GM21528 (cell line): ENCODE data around the gene CLIC3.
"Not testable (repeated sequence)": the region's sequence is repeated elsewhere in the genome, so short reads cannot be mapped to it uniquely, and the experiment has no call there.

Experiments
- ATAC-seq: cut with Tn5 transposase; IDR thresholded peaks from one replicate; pipeline ENCODE4 v1.9.1; 2021; ENCODE audit warnings: mild to moderate bottlenecking, moderate library complexity; ENCODE audit not compliant: unreplicated experiment, low FRiP score

Gene CLIC3

GRCh38 chr9:137006116-137007003 is 10.0 kb upstream of the CLIC3 start:
- ATAC-seq = no peak

GRCh38 chr9:137004285-137004684 is 7.9 kb upstream of the CLIC3 start:
- not testable (repeated sequence) for ATAC-seq

GRCh38 chr9:137002646-137003041 is 6.3 kb upstream of the CLIC3 start:
- no peak for ATAC-seq

- ATAC-seq = no peak
Measured at GRCh38 chr9:137001857-137002645, 5.7 kb upstream of the CLIC3 start.

- peak; percentile 60 for ATAC-seq
Measured at GRCh38 chr9:137000177-137000930, 4.0 kb upstream of the CLIC3 start.

GRCh38 chr9:136997830-136998234 is 1.5 kb upstream of the CLIC3 start:
- no peak for ATAC-seq

- ATAC-seq = no peak
Measured at GRCh38 chr9:136997371-136997770, 1.0 kb upstream of the CLIC3 start.

GRCh38 chr9:136995772-136996311 is 526 bp downstream of the CLIC3 start:
- no peak for ATAC-seq

- ATAC-seq = no peak
Measured at GRCh38 chr9:136995362-136995761, 1.0 kb downstream of the CLIC3 start.

GRCh38 chr9:136994888-136995230 is 1.5 kb downstream of the CLIC3 start:
- ATAC-seq = no peak

GRCh38 chr9:136994180-136994887 is 2.0 kb downstream of the CLIC3 start:
- ATAC-seq = no peak

GRCh38 chr9:136992819-136993369 is 3.5 kb downstream of the CLIC3 start:
- no peak for ATAC-seq

- peak; percentile 69 for ATAC-seq
Measured at GRCh38 chr9:136991993-136992818, 4.2 kb downstream of the CLIC3 start, which contains the start of gene PAXX. PAXX (plus strand) TSS chr9:136992422; CDS start chr9:136992444, 22 bp downstream.

GRCh38 chr9:136990242-136990911 is 6.0 kb downstream of the CLIC3 start:
- ATAC-seq = no peak

- no peak for ATAC-seq
Measured at GRCh38 chr9:136988872-136989271, 7.5 kb downstream of the CLIC3 start.

- ATAC-seq = no peak
Measured at GRCh38 chr9:136985853-136986252, 10.5 kb downstream of the CLIC3 start.

GRCh38 chr9:136985027-136985602 is 11.3 kb downstream of the CLIC3 start:
- ATAC-seq = no peak

- no peak for ATAC-seq
Measured at GRCh38 chr9:136984464-136985026, 11.8 kb downstream of the CLIC3 start.
